NB4 (cell line): ENCODE measurements around the gene SMURF1.

Source experiments
- DNase-seq: peaks from one replicate; pipeline ENCODE4 v3.0.0; 2010; ENCODE audit warnings: low read depth
- H3K4me3 ChIP-seq: one replicate; pipeline ENCODE4 v1.5.1; 2011; ENCODE audit warnings: mild to moderate bottlenecking, low read depth, low read length, moderate library complexity
- MYC ChIP-seq: IDR thresholded peaks from 2 replicates; pipeline ENCODE4 v1.6.1; 2011; ENCODE audit warnings: low read depth, low read length
- POLR2A ChIP-seq: IDR thresholded peaks from 2 replicates; pipeline ENCODE4 v1.6.1; 2011; ENCODE audit warnings: mild to moderate bottlenecking; ENCODE audit not compliant: insufficient read length; ENCODE audit errors: extremely low read depth
- TF ChIP-seq, protein P1 (sequence below): IDR thresholded peaks from 2 replicates; pipeline ENCODE4 v1.6.1; 2011; ENCODE audit warnings: low read depth, low read length
- TF ChIP-seq, protein P2 (sequence below): IDR thresholded peaks from one replicate; pipeline ENCODE4 v1.5.1; 2012; ENCODE audit warnings: low read depth, low read length

The SMURF1 gene

DNA sequence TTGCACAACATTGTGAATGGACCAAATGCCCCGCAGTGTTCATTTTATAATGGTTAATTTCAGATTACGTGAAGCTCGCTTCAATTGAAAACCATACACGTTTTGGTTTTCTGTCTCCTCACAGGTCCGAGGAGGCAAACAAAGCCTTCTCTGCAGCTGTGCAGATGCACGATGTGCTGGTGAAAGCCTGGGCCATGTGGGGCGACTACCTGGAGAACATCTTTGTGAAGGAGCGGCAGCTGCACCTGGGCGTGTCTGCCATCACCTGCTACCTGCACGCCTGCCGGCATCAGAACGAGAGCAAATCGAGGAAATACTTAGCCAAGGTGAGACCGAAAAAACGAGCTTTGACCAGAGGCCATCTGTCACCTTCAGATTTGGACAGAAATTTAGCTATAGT, 155.3 kb downstream of the SMURF1 start:
- TF ChIP-seq MYC (no peak), POLR2A (no peak)
- TF ChIP-seq, protein P1, sequence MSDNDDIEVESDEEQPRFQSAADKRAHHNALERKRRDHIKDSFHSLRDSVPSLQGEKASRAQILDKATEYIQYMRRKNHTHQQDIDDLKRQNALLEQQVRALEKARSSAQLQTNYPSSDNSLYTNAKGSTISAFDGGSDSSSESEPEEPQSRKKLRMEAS: no peak
- TF ChIP-seq, protein P2, sequence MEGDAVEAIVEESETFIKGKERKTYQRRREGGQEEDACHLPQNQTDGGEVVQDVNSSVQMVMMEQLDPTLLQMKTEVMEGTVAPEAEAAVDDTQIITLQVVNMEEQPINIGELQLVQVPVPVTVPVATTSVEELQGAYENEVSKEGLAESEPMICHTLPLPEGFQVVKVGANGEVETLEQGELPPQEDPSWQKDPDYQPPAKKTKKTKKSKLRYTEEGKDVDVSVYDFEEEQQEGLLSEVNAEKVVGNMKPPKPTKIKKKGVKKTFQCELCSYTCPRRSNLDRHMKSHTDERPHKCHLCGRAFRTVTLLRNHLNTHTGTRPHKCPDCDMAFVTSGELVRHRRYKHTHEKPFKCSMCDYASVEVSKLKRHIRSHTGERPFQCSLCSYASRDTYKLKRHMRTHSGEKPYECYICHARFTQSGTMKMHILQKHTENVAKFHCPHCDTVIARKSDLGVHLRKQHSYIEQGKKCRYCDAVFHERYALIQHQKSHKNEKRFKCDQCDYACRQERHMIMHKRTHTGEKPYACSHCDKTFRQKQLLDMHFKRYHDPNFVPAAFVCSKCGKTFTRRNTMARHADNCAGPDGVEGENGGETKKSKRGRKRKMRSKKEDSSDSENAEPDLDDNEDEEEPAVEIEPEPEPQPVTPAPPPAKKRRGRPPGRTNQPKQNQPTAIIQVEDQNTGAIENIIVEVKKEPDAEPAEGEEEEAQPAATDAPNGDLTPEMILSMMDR: no peak
- no peak for DNase-seq
- H3K4me3 ChIP-seq: no peak overlapping the region

DNA sequence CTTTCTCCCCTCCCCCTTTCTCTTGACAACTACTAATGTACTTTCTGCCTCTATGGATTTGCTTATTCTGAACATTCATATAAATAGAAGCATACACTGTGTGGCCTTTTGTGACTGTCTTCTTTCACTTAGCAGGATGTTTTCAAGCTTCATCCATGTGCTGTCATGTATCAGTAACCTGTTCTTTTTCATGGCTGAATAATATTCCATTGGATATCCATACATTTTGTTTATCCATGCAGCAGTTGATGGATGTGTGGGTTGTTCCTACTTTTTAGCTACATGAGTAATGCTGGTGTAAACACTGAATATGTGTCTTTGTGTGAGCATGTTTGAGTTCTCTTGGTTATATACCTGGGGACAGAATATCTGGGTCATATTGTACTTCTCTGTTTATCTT, 158.0 kb downstream of the SMURF1 start:
- no peak for DNase-seq
- H3K4me3 ChIP-seq: no peak overlapping the region
- TF ChIP-seq, protein P2: no peak

DNA sequence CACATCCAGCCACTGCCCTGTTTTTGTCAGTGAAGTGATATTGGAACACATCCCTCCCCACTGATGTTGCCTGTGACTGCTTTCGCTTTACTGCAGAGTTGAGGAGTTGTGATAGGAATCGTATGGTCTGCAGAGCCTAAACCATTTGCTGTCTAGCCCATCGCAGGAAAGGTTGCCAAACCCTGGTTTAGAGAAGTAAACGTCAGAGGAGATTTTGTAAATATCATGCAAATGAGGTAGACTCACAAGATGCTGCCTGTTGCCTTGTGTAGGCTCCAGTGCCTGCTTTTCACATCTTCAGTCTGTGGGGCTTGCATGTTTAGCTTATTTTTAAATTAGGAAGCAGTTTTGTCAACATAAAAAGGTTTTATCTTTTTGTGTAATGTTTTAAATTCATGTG, 158.5 kb downstream of the SMURF1 start:
- TF ChIP-seq, protein P2: no peak
- TF ChIP-seq MYC (no peak), POLR2A (no peak)
- TF ChIP-seq, protein P1: no peak
- DNase-seq: no peak
- H3K4me3 ChIP-seq: no peak overlapping the region

DNA sequence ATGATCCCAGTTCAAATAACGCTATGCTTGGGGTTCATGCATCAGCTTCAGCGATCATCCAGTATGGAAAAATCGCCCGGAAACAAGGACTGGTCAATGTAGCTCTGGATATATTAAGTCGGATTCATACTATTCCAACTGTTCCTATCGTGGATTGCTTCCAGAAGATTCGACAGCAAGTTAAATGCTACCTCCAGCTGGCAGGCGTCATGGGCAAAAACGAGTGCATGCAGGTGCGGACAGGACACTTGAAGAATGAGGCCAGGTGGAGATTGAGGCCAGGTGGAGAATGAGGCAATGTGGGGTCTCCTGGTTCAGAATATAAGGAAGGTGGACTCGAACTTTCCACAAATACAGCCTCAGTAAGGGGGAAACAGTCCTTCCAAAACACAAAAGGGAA, 159.8 kb downstream of the SMURF1 start:
- H3K4me3 ChIP-seq: no peak overlapping the region
- no peak for DNase-seq
- TF ChIP-seq POLR2A (no peak), MYC (no peak)
- TF ChIP-seq, protein P1: no peak
- TF ChIP-seq, protein P2: no peak

DNA sequence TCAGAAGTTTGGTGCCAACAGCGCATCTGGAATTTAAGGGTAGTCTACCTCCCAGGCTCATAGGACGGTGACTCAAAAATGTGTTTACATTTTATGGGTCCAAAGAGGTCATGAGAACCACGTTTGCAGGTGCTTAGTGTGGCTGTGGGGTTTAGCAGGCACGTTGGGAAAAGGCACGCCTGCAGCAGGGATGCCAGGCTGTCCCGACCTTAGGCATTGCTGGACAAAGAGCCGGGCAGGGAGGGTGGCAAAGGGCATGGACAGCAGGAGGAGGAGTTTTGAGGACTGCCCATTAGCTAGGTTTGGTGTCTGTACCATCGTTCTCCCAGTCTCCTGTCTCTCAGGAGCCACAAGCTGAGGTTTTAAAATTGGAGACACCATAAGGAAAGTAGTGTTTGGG, 161.2 kb downstream of the SMURF1 start:
- H3K4me3 ChIP-seq: no peak overlapping the region
- no peak for DNase-seq
- no peak for TF ChIP-seq MYC
- TF ChIP-seq, protein P1: no peak
- TF ChIP-seq, protein P2: no peak
- TF ChIP-seq POLR2A: no peak

DNA sequence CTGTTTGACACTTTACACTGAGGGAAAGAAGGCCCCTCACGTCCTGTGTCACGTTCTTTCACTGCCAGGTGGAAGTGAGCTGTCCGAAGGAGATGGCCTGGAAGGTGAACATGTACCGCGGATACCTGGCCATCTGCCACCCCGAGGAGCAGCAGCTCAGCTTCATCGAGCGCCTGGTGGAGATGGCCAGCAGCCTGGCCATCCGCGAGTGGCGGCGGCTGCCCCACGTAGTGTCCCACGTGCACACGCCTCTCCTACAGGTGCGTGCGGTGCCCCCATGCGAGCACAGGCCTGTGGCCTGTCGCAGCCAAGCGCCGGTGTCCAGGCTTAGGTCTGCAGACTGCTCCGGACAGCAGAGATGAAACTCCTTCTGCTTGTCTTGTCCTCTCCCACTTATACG, 162.2 kb downstream of the SMURF1 start:
- no peak for DNase-seq
- TF ChIP-seq MYC: no peak
- H3K4me3 ChIP-seq: no peak overlapping the region
